ENCODE results near the gene FAM83C.
"Not testable (repeated sequence)": the region's sequence is repeated elsewhere in the genome, so short reads cannot be mapped to it uniquely, and the experiment has no call there.

Gene FAM83C

DNA sequence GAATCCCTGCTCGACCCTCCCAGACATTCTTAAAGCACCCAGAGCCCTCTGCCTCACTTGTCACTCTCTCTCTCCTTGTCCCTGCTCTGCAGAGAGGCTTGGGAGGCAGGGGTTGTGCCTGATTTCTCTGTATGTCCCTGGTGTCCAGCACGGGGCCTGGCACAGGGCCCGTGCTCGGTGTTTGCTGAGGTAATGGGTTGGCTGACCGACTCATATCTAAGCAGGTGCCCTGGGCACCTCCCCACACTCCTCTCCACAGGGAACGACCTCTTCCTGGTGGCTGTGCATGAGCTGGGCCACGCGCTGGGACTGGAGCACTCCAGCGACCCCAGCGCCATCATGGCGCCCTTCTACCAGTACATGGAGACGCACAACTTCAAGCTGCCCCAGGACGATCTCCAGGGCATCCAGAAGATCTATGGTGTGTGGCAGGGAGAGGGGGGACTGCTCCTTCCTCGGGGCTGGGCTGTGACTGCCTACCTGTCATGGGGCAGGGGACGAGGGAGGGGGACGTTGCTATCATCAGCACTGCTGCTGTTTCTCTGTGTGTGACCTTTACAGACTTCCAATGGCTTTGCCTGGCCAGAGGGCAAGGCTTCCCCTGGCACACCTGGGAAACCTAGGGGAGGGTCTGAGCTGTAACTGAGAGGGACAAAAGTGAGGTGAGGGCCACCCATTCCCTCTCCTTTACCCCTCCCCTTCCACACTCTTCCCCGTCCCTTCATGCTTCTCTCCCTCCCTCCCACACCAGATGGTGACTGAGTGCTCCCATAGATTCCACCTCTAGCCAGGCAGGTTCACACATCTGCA is 28.5 kb downstream of the FAM83C start:
- DNase-seq (ENCODE audit: low read depth), result no peak

DNA sequence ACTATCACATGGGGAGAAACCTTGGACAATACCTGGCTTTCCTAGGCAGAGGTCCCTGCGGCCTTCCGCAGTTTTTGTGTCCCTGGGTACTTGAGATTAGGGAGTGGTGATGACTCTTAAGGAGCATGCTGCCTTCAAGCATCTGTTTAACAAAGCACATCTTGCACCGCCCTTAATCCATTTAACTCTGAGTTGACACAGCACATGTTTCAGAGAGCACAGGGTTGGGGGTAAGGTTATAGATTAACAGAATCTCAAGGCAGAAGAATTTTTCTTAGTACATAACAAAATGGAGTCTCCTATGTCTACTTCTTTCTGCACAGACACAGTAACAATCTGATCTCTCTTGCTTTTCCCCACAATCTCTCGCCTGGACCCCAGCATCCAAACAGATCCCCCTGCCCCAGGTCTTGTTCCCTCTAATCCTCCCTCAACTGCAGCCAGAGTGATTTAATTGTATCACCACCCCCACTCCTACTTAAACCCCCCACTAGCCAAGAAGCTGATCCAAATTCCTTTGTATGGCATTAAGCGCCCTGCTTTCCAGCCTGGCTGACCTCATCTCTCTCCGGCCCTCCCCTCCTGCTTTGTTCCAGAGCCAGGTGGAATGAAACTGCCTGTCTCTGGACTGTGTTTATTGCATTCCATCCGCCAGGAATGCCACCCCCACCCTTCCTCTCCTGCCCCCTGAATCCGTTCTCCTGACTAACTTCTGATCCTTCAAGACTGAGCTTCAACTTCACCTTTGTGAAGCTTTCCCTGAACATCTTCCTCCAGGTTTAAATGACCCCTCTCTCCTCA is 29.3 kb downstream of the FAM83C start:
- not testable (repeated sequence) for DNase-seq (ENCODE audit: low read depth)

DNA sequence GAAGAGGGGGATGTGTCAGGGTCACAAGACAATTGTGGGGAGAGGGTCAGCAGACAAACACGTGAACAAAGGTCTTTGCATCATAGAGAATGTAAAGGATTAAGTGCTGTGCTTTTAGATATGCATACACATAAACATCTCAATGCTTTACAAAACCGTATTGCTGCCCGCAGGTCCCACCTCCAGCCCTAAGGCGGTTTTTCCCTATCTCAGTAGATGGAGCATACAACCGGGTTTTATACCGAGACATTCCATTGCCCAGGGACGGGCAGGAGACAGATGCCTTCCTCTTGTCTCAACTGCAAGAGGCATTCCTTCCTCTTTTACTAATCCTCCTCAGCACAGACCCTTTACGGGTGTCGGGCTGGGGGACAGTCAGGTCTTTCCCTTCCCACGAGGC is 29.9 kb downstream of the FAM83C start:
- not testable (repeated sequence) for DNase-seq (ENCODE audit: low read depth)

DNA sequence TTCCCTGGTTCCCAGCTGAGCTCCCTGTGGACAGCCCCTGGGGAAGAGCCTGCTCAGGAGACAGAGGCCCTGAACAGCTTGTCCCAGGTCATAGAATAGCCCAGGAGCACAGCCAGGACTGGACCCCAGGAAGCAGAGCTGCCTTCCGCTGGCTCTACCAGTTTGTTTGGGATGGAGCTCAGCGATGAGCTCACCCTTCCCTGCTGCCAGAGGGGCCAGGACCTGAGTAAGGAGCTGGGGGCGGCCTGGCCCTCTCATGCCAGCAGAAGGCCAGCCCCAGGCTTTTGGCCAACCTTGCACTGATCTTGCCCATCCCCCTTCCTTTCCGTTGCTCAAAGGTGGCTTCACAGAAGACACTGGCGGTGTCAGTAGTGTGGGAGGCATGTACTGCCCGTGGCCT is 31.8 kb downstream of the FAM83C start:
- no peak for DNase-seq (ENCODE audit: low read depth)

DNA sequence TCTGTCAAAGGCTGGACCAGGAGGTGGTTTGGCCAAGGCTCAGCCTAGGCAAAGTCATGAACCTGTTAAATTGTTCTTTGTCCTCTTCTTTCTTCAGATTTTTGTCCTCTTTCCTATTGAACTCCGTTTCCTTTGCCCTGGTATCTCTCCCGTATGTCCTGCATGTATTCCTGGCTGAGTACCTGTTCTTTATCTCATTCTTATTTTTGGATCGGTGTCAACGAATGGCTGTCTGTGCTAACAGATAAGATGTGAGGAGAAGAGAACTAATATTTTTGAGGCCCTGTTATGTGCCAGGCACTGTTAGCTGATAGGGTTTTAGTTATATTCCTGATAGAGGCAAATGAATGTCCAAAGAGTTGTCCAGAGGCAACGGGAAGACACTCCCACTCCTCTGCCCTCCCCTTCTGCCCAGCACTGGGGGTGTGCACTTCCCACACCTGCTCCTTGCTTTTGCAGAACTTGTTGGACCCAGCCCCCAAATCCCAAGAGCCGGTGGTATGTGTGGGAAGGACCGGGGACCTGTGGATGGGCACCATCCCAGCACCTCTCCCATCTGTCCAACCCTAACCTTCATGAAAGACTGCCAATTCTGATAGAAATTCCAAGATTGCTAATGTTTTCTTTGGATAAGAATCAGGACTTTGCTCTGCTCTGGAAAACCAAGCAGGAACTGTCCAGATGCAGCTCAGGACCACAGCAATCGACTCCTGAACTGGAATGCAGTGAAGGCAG is 34.9 kb downstream of the FAM83C start:
- DNase-seq (ENCODE audit: low read depth), result no peak

- no peak for DNase-seq (ENCODE audit: low read depth)
These were observed 37.7 kb downstream of the FAM83C start for GRCh38 chr20:35254448-35254999.

DNA sequence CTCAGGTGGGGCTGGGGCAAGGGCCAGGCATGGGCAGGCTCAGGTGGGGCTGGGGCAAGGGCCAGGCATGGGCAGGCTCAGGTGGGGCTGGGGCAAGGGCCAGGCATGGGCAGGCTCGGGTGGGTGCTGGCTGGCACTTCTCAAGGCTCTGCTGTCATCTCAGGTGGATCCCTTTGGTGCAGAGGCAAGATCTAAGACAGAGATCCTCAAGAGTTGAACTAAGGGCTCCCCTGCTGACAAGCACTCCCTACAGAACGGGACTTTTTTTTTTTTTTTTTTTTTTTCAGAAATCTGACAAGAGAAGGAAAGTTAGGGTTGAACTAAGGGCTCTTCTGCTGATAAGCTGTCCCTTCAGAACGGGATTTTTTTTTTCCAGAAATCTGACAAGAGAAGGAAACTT is 39.2 kb downstream of the FAM83C start:
- no peak for DNase-seq (ENCODE audit: low read depth)

DNA sequence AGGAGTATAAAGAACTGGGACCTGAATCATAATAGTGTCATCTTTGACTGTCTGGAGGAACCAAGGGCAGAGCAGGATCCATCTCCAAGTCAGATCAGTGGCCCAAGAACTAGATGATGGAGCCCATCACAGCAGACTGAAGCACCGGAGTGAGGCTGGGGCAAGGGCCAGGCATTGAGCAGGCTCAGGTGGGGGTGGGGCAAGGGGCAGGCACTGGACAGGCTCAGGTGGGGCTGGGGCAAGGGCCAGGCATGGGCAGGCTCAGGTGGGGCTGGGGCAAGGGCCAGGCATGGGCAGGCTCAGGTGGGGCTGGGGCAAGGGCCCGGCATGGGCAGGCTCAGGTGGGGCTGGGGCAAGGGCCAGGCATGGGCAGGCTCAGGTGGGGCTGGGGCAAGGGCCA is 39.6 kb downstream of the FAM83C start:
- not testable (repeated sequence) for DNase-seq (ENCODE audit: low read depth)

- no peak for DNase-seq (ENCODE audit: low read depth)
These were observed 40.2 kb downstream of the FAM83C start for GRCh38 chr20:35252037-35252461.

DNA sequence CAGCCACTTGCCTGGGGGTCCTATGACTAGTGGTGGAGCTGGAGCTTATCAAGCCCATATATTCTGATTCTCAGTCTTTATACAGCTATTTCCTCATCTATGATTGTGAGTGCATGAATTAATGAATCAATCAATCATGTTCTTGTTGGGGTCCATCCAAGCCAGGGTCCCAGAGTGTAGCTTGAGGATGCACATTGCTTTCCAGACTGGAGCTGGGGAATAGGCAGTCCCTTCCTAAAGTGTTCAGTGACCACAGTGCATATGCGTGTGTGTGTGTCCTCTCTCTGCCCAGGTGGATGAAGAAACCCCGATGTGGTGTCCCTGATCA is 40.6 kb downstream of the FAM83C start:
- no peak for DNase-seq (ENCODE audit: low read depth)

GRCh38 chr20:35248641-35249475 is 43.4 kb downstream of the FAM83C start:
- DNase-seq (ENCODE audit: low read depth), result no peak

DNA sequence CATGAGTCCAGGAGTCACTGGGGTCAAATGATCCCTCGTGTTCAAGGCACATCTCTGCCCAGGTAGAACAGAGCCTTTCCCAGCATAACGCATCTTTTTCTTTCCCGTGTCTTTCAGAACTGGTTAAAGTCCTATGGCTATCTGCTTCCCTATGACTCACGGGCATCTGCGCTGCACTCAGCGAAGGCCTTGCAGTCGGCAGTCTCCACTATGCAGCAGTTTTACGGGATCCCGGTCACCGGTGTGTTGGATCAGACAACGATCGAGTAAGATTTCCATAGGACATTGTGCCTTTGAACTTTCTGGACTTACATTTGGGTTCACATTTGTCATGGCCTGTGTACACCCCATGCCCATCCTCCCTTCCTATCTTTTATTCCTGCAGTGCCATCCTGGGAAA is 45.5 kb downstream of the FAM83C start:
- DNase-seq (ENCODE audit: low read depth), result no peak

DNA sequence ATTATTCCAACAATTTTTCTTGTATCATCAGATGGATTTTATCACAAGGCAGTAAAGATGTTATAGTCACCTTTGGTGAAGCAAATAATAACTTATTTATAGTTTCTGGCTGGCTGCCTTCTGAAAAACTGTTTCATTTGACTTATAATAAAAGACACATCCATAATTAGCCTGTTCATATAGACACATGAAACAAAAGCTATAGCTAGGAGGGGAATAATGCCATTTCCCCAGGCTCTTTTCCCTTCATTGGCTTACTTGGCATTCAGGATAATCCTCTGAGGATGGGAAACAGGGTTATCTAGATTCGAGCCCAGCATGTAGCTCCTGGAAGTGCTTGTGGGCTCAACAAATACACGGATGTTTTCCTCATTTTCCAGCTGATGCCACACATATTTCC is 48.2 kb downstream of the FAM83C start:
- DNase-seq (ENCODE audit: low read depth), result no peak

GRCh38 chr20:35243317-35243716 is 48.9 kb downstream of the FAM83C start:
- DNase-seq (ENCODE audit: low read depth), result no peak

DNA sequence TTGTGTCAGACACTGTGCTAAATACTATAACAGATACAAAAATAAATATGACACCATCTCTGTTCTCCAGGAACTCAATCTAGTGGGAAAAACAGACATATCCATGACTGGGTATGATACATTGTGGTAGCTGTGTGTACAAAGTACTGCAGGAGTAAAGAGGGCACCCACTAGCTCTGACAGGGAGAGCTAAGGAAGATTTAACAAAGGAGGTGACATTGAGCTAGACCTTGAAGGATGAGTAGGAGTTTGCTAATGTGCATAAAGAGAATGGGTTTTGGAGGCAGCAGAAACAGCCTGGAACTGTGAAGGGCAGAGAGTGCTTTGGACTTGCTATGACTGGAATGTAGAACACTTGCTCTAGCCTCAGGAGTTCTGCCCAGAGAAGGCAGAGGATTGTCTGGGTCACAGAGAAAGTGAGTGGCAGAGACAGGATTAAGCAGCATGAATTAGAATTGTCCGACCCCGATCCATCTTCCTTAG is 51.4 kb downstream of the FAM83C start:
- no peak for DNase-seq (ENCODE audit: low read depth)

DNA sequence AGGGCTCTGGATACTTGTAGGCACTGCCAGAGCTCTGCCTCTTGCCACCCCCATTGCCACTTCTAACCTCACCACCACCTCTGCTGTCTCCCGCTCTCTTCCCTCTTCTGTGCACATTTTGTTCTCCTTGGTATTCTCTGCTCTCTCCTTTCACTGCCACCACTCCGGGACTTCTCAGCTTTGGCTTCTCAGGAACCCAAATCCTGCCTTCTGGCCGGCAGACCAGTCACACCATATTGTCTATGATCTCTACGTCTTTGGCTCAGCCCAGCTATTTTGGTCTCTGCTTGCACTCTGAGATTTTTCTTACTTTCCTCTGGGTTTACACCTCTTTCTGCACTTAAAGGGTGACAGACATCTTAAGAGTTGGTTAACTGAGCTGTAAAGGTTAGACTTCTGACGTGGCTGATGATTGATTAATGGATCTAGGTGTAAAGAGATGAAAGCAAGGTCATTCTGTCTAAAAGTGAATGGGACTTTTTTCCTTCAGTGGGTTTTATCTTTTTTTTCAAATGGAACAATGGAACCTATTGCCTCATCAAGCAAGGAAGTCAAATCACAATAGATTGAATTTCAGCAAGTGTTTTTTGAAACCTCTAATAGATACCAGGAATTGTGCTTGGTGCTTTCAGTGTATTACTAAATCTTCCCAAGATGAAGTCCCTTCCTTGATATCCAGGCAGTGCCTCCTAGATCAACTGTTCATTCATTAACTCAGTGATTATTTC is 52.0 kb downstream of the FAM83C start:
- no peak for DNase-seq (ENCODE audit: low read depth)

DNA sequence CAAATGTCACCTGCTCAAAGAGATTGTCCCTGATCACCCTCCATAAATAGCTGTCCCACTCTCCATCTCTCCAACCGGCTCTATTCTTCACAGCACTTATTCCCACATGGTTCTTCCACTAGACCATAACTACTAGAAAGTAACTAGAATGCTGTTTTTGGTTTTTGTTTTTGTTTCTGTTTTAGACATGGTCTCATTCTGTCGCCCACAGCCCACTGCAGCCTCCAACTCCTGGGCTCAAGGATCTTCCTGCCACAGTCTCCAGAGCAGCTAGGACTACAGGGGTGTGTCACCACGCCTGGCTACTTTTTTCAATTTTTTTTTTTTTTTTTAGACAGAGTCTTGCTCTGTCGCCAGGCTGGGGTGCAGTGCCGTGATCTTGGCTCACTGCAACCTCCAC is 53.5 kb downstream of the FAM83C start:
- no peak for DNase-seq (ENCODE audit: low read depth)

GRCh38 chr20:35238170-35238569 is 54.1 kb downstream of the FAM83C start:
- DNase-seq (ENCODE audit: low read depth), result no peak

DNA sequence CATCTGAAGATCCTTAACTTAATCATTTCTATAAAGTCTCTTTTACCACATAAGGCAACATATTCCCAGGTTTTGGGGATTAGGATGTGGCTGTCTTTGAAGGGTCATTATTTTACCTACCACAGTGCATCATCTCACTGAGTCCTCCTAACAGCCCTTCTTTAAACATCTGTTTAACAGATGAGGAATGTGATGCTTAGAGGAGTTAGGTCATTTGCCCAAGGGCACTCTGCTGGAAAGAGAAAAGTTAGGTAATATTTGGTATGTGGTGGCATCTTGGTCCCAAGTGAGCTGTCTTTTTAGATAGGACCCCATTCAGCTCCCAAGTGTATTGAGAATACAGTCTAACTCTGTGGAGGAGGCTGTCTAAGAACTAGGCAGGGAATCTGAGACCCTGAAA is 54.7 kb downstream of the FAM83C start:
- no peak for DNase-seq (ENCODE audit: low read depth)

- no peak for DNase-seq (ENCODE audit: low read depth)
These were observed 56.3 kb downstream of the FAM83C start for GRCh38 chr20:35235881-35236280.
